Activated naive CD4-positive, alpha-beta T cell treated with anti-CD3 and anti-CD28 coated beads, Interleukin-2, amount 50 U/mL, for 16 hours (primary cell): ENCODE data around the gene SERBP1.
"Not testable (repeated sequence)": the region's sequence is repeated elsewhere in the genome, so short reads cannot be mapped to it uniquely, and the experiment has no call there.

Source experiments
- DNase-seq: peaks from one replicate; pipeline ENCODE4 v3.0.0-alpha.2; 2020

SERBP1 gene

GRCh38 chr1:67430358-67431155 lies at the start of gene SERBP1:
Gene SERBP1, minus strand, starts transcription at chr1:67430402. Its CDS starts 102 bp downstream, at chr1:67430300.
- DNase-seq = peak; percentile 96

- no peak for DNase-seq
Measured at GRCh38 chr1:67479146-67479891, 49.1 kb upstream of the SERBP1 start.

- no peak for DNase-seq
Measured at GRCh38 chr1:67476906-67477305, 46.7 kb upstream of the SERBP1 start.

- DNase-seq = no peak
Measured at GRCh38 chr1:67476006-67476482, 45.8 kb upstream of the SERBP1 start.

GRCh38 chr1:67472056-67472455 lies 41.9 kb upstream of the SERBP1 start:
- DNase-seq = no peak

- no peak for DNase-seq
Measured at GRCh38 chr1:67469431-67469830, 39.2 kb upstream of the SERBP1 start.

GRCh38 chr1:67468066-67468718 lies 38.0 kb upstream of the SERBP1 start:
- no peak for DNase-seq

- DNase-seq = no peak
Measured at GRCh38 chr1:67465375-67465774, 35.2 kb upstream of the SERBP1 start.

- no peak for DNase-seq
Measured at GRCh38 chr1:67464746-67465145, 34.5 kb upstream of the SERBP1 start.

- DNase-seq = no peak
Measured at GRCh38 chr1:67464058-67464457, 33.9 kb upstream of the SERBP1 start.

GRCh38 chr1:67463298-67463955 lies 33.2 kb upstream of the SERBP1 start:
- DNase-seq = no peak

GRCh38 chr1:67460676-67461500 lies 30.7 kb upstream of the SERBP1 start:
- DNase-seq = no peak

GRCh38 chr1:67459068-67459467 lies 28.9 kb upstream of the SERBP1 start:
- DNase-seq = no peak

GRCh38 chr1:67458663-67459062 lies 28.5 kb upstream of the SERBP1 start:
- DNase-seq = no peak

GRCh38 chr1:67457247-67457646 lies 27.0 kb upstream of the SERBP1 start:
- DNase-seq = no peak

GRCh38 chr1:67451815-67452214 lies 21.6 kb upstream of the SERBP1 start:
- no peak for DNase-seq

- no peak for DNase-seq
Measured at GRCh38 chr1:67451356-67451755, 21.2 kb upstream of the SERBP1 start.

- no peak for DNase-seq
Measured at GRCh38 chr1:67446893-67447292, 16.7 kb upstream of the SERBP1 start.

GRCh38 chr1:67446014-67446413 lies 15.8 kb upstream of the SERBP1 start:
- not testable (repeated sequence) for DNase-seq

GRCh38 chr1:67441739-67442281 lies 11.6 kb upstream of the SERBP1 start:
- DNase-seq = no peak

GRCh38 chr1:67441183-67441582 lies 11.0 kb upstream of the SERBP1 start:
- peak; percentile 67 for DNase-seq

- DNase-seq = no peak
Measured at GRCh38 chr1:67440339-67440738, 10.1 kb upstream of the SERBP1 start.
